HCT116 (cell line): Measurements from ENCODE around the gene CFDP1. TPM values are rescaled to one million over a fixed set of nuclear protein-coding genes. Genes with fewer than 3 reads are reported as not detected.

Experiments
- ATAC-seq: fragments of 200-7000 bp; cut with Tn5 transposase; 2 replicates; pipeline ENCODE4 v1.9.1; 2020; ENCODE audit warnings: mild to moderate bottlenecking, moderate library complexity
- BruUV-seq: library from RNA; stranded (reverse); fragments of 400-500 nt; replicated peaks from 2 replicates; lab custom pipeline; 2021; lab: Mats Ljungman, UMichigan
- CTCF ChIA-PET: fragments of 300-600 bp; sonication (Branson Sonifier 250); formaldehyde crosslinking; loops from one replicate; lab custom pipeline; 2021; ENCODE audit warnings: antibody characterized with exemption; lab: Charles Lee
- POLR2A ChIA-PET: fragments of 300-600, 350-600 bp; sonication (Branson Sonifier 250); formaldehyde crosslinking; loops from one replicate; lab custom pipeline; 2021; ENCODE audit warnings: antibody characterized with exemption; lab: Charles Lee
- RAD21 ChIA-PET, 2 experiments: fragments of 300-600 bp; sonication (Branson Sonifier 250); formaldehyde crosslinking; loops; one replicate each; lab custom pipeline; 2023; ENCODE audit warnings: low total read pairs in 2 of 2; ENCODE audit not compliant: uncharacterized antibody in 2 of 2, unreplicated experiment in 2 of 2, low non-redundant PET in 1 of 2; lab: Charles Lee
- DNase-seq: peaks from one replicate; pipeline ENCODE4 v3.0.0-alpha.2; 2010; ENCODE audit warnings: low read depth, low spot score
- H2AFZ ChIP-seq: fragments of 200-600 bp; shearing (Covaris generic), sonication (generic); 2 replicates; pipeline ENCODE4 v1.6.1; 2017; ENCODE audit warnings: low read depth, mixed run types, mixed read lengths, antibody characterized with exemption, low read length; ENCODE audit not compliant: poor library complexity, severe bottlenecking
- H3K27ac ChIP-seq: 2 replicates; pipeline ENCODE4 v1.5.1; 2012; ENCODE audit warnings: low read depth, low read length
- H3K27me3 ChIP-seq: fragments of 200-600 bp; sonication (generic); 2 replicates; pipeline ENCODE4 v1.6.1; 2016; ENCODE audit warnings: mixed run types, low read length, mixed read lengths; ENCODE audit not compliant: insufficient read depth
- H3K36me3 ChIP-seq, 2 experiments: fragments of 200-500 bp in 1 of 2; fragments of 200-600 bp in 1 of 2; sonication (Bioruptor generic) in 1 of 2; sonication (generic) in 1 of 2; 2 replicates each; pipeline versions ENCODE4 v1.5.1 to v1.6.1; 2014 to 2016; ENCODE audit warnings: low read length in 2 of 2, inconsistent platforms in 1 of 2, mixed read lengths in 1 of 2, mixed run types in 1 of 2; ENCODE audit not compliant: insufficient read depth in 2 of 2, control insufficient read depth in 1 of 2
- H3K4me1 ChIP-seq, 2 experiments: fragments of 200-600 bp in 1 of 2; sonication (generic) in 1 of 2; 2 replicates each; pipeline versions ENCODE4 v1.5.1 to v1.6.1; 2012 to 2017; ENCODE audit warnings: low read length in 2 of 2, inconsistent platforms in 1 of 2, mild to moderate bottlenecking in 1 of 2, mixed read lengths in 1 of 2, mixed run types in 1 of 2, moderate library complexity in 1 of 2; ENCODE audit not compliant: insufficient read depth in 2 of 2, control insufficient read depth in 1 of 2
- H3K4me2 ChIP-seq: fragments of 200-600 bp; sonication (generic); 2 replicates; pipeline ENCODE4 v1.6.1; 2017; ENCODE audit warnings: mixed run types, low read length, mixed read lengths
- H3K4me3 ChIP-seq, 2 experiments: fragments of 200-600 bp in 1 of 2; sonication (generic) in 1 of 2; replicated peaks in 1 of 2; 2 replicates each; pipeline ENCODE4 v1.5.1; 2011 to 2016; ENCODE audit warnings: low read length in 2 of 2, control low read depth in 1 of 2, low read depth in 1 of 2, mild to moderate bottlenecking in 1 of 2, mixed read lengths in 1 of 2, mixed run types in 1 of 2
- H3K79me2 ChIP-seq: fragments of 200-600 bp; sonication (generic); 2 replicates; pipeline ENCODE4 v1.6.1; 2017; ENCODE audit warnings: mild to moderate bottlenecking, mixed run types, low read length, moderate library complexity, mixed read lengths; ENCODE audit not compliant: insufficient read depth
- H3K9ac ChIP-seq: fragments of 200-600 bp; sonication (generic); 2 replicates; pipeline ENCODE4 v1.6.1; 2016; ENCODE audit warnings: low read length, mixed read lengths
- H3K9me2 ChIP-seq: fragments of 200-600 bp; sonication (generic), shearing (Covaris generic); 2 replicates; pipeline ENCODE4 v1.6.1; 2017; ENCODE audit warnings: mixed run types, mild to moderate bottlenecking, moderate library complexity; ENCODE audit not compliant: insufficient read depth
- H3K9me3 ChIP-seq, 2 experiments: fragments of 200-500 bp in 1 of 2; fragments of 200-600 bp in 1 of 2; sonication (Bioruptor generic) in 1 of 2; sonication (generic) in 1 of 2; 2 replicates each; pipeline ENCODE4 v1.6.1; 2014 to 2017; ENCODE audit warnings: low read length in 2 of 2, mixed read lengths in 2 of 2, inconsistent platforms in 1 of 2, low read depth in 1 of 2, mild to moderate bottlenecking in 1 of 2, mixed run types in 1 of 2, moderate library complexity in 1 of 2; ENCODE audit not compliant: control insufficient read depth in 1 of 2, insufficient read depth in 1 of 2
- H4K20me1 ChIP-seq: fragments of 200-600 bp; sonication (generic), shearing (Covaris generic); 2 replicates; pipeline ENCODE4 v1.6.1; 2017; ENCODE audit warnings: mixed run types, mild to moderate bottlenecking, moderate library complexity; ENCODE audit not compliant: insufficient read depth
- CBX3 ChIP-seq: IDR thresholded peaks from 2 replicates; pipeline ENCODE4 v1.6.1; 2012; ENCODE audit warnings: low read depth
- CEBPB ChIP-seq: IDR thresholded peaks from 2 replicates; pipeline ENCODE4 v1.6.1; 2012; ENCODE audit warnings: low read depth
- EGR1 ChIP-seq: IDR thresholded peaks from 2 replicates; pipeline ENCODE4 v1.6.1; 2012; ENCODE audit warnings: low read depth
- ELF1 ChIP-seq: IDR thresholded peaks from 2 replicates; pipeline ENCODE4 v1.6.1; 2012; ENCODE audit warnings: low read depth, borderline replicate concordance
- EZH2phosphoT487 ChIP-seq: fragments of 200-600 bp; IDR thresholded peaks from 2 replicates; pipeline ENCODE4 v1.6.1; 2018; ENCODE audit warnings: antibody characterized with exemption, borderline replicate concordance
- POLR2A ChIP-seq: IDR thresholded peaks from 2 replicates; pipeline ENCODE4 v1.7.0; 2011; ENCODE audit warnings: borderline replicate concordance; ENCODE audit not compliant: insufficient read depth, insufficient read length; ENCODE audit errors: extremely low read depth
- POLR2AphosphoS5 ChIP-seq: IDR thresholded peaks from 2 replicates; pipeline ENCODE4 v1.6.1; 2011; ENCODE audit warnings: mild to moderate bottlenecking, low read depth, low read length, moderate library complexity
- RAD21 ChIP-seq: IDR thresholded peaks from 2 replicates; pipeline ENCODE4 v1.6.1; 2012; ENCODE audit warnings: low read depth, mild to moderate bottlenecking
- SIN3A ChIP-seq: IDR thresholded peaks from 2 replicates; pipeline ENCODE4 v1.6.1; 2012; ENCODE audit warnings: low read depth
- ZFX ChIP-seq: fragments of 450-650 bp; IDR thresholded peaks from 2 replicates; pipeline ENCODE4 v1.6.1; 2017
- intact Hi-C: fragments of 100-400 bp; cut with micrococcal nuclease; formaldehyde crosslinking; loops from 2 replicates; pipeline ENCODE4 v1.10.0; 2022
- total RNA-seq: library from RNA; stranded (reverse); gene quantifications from one replicate; pipeline ENCODE4 v1.2.1, GENCODE V29; 2021; ENCODE audit not compliant: unreplicated experiment
- TF ChIP-seq, protein P1 (sequence below): IDR thresholded peaks from 2 replicates; pipeline ENCODE4 v1.6.1; 2011; ENCODE audit warnings: mild to moderate bottlenecking, low read length, moderate library complexity; ENCODE audit not compliant: insufficient replicate concordance; ENCODE audit errors: extremely low read depth
- TF ChIP-seq, protein P2 (sequence below), 3 experiments: fragments of 200-600 bp in 1 of 3; sonication (generic) in 1 of 3; IDR thresholded peaks in 2 of 3; conservative IDR thresholded peaks in 1 of 3; 2 replicates each; pipeline ENCODE4 v1.5.1; 2012 to 2017; ENCODE audit warnings: low read depth in 2 of 3, low read length in 2 of 3, antibody characterized with exemption in 1 of 3, borderline replicate concordance in 1 of 3, control low read depth in 1 of 3, mild to moderate bottlenecking in 1 of 3, mixed read lengths in 1 of 3, mixed run types in 1 of 3, moderate library complexity in 1 of 3; ENCODE audit not compliant: insufficient read depth in 1 of 3
- TF ChIP-seq, protein P3 (sequence below): IDR thresholded peaks from 2 replicates; pipeline ENCODE4 v1.6.1; 2012

Gene CFDP1
- total RNA-seq, 1 experiment from 2014 or later, result 45.3 TPM

DNA sequence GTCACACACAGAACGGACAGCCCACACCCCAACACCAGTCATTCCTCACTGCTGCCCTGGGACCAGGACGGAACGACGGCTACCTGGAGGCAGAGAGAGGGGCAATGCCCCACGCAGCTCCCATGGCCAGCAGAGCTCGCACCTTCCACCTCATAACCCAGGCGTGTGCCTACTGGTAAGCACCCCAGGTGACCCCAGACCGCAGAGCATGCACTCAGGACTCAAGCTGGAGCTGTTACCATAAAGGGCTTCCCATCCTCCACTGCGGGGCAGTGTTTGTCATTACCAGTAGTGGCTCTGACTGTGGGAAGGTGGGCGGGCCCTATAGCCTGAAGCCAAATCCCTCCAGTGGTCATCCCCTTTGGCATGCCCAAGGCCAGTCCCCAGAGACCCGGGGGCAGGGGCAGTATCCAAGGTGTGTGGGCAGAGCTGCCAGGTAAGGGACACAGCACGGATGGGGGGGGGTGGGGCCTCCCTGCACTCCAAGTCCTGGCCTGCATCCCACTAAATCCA, 177.2 kb downstream of the CFDP1 start:
- RAD21 ChIA-PET, result no interaction called here
- Histone ChIP-seq H3K27ac (no peak overlapping the region; the same call in 1 of the 2 replicates), H3K9me3 (no peaks in the 10 kb centered on the region), H3K4me1 (peaks cover 31 to 57% of the 10 kb centered on the region in 2 experiments), H2AFZ (no peak overlapping the region)
- intact Hi-C loops, result no loop called here
- TF ChIP-seq EGR1 (no peak), RAD21 (no peak)
- TF ChIP-seq, all 23 proteins: peak for 0
- Histone ChIP-seq H4K20me1 (no peaks in the 10 kb centered on the region), H3K9ac (no peak overlapping the region), H3K4me3 (no peak overlapping the region), H3K27me3 (no peaks in the 10 kb centered on the region), H3K9me2 (no peaks in the 10 kb centered on the region), H3K79me2 (peaks cover 67% of the 10 kb centered on the region), H3K4me2 (peak overlapping the region; percentile 30; the same call in 1 of the 2 replicates), H3K36me3 (no peaks in the 10 kb centered on the region)
- CTCF ChIA-PET, result no interaction called here
- POLR2A ChIA-PET, result interaction anchor here (1.2 kb wide), 1 partner anchor 649 kb away, joined by 4 read pairs; the partner anchor contains the start of gene GLG1
- no TSS peak for BruUV-seq
- ATAC-seq, result no peak
- DNase-seq, result no peak

DNA sequence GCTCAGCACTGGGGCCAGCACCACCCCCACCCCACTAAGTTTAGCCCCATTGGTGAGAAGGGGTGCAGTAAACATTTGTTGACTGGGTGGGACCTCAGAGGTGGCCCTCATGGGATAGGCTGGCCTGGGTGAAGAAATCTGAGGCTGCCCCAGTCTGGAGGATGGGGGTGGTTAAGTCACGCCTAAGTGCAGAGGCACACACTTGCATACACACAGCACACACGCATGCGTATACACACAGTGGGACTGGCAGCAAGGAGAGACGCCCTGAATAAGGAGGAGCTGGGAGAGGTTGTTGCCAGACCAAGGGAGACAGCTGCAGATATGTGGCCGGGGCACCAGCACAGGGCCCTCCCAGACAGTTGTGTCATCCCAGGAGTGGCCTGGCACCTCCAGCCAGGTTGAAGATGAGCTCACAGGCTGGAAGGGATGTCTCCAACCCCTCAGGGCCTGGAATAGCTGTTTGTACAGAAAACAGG, 178.9 kb downstream of the CFDP1 start:
- intact Hi-C loops, result no loop called here
- ChIA-PET POLR2A (no interaction called here), CTCF (no interaction called here), RAD21 (no interaction called here)
- Histone ChIP-seq H3K27ac (no peak overlapping the region), H4K20me1 (no peaks in the 10 kb centered on the region), H3K36me3 (no peaks in the 10 kb centered on the region), H3K9me2 (no peaks in the 10 kb centered on the region), H3K9ac (0 out of 2 replicates have a peak overlapping the region, but pooled peaks have one; percentile 3), H3K4me1 (peaks cover 36 to 68% of the 10 kb centered on the region in 2 experiments), H3K4me3 (no peak overlapping the region), H2AFZ (no peak overlapping the region), H3K79me2 (peaks cover 71% of the 10 kb centered on the region), H3K27me3 (no peaks in the 10 kb centered on the region), H3K4me2 (peak overlapping the region; percentile 36), H3K9me3 (no peaks in the 10 kb centered on the region)
- DNase-seq (no peak), ATAC-seq (no peak)
- BruUV-seq, result no TSS peak
- TF ChIP-seq POLR2AphosphoS5 (no peak), CBX3 (no peak), EZH2phosphoT487 (no peak), SIN3A (no peak), ELF1 (no peak), ZFX (no peak), POLR2A (no peak), CEBPB (no peak)
- TF ChIP-seq, protein P1, sequence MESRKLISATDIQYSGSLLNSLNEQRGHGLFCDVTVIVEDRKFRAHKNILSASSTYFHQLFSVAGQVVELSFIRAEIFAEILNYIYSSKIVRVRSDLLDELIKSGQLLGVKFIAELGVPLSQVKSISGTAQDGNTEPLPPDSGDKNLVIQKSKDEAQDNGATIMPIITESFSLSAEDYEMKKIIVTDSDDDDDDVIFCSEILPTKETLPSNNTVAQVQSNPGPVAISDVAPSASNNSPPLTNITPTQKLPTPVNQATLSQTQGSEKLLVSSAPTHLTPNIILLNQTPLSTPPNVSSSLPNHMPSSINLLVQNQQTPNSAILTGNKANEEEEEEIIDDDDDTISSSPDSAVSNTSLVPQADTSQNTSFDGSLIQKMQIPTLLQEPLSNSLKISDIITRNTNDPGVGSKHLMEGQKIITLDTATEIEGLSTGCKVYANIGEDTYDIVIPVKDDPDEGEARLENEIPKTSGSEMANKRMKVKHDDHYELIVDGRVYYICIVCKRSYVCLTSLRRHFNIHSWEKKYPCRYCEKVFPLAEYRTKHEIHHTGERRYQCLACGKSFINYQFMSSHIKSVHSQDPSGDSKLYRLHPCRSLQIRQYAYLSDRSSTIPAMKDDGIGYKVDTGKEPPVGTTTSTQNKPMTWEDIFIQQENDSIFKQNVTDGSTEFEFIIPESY, result no peak
- TF ChIP-seq, protein P2, sequence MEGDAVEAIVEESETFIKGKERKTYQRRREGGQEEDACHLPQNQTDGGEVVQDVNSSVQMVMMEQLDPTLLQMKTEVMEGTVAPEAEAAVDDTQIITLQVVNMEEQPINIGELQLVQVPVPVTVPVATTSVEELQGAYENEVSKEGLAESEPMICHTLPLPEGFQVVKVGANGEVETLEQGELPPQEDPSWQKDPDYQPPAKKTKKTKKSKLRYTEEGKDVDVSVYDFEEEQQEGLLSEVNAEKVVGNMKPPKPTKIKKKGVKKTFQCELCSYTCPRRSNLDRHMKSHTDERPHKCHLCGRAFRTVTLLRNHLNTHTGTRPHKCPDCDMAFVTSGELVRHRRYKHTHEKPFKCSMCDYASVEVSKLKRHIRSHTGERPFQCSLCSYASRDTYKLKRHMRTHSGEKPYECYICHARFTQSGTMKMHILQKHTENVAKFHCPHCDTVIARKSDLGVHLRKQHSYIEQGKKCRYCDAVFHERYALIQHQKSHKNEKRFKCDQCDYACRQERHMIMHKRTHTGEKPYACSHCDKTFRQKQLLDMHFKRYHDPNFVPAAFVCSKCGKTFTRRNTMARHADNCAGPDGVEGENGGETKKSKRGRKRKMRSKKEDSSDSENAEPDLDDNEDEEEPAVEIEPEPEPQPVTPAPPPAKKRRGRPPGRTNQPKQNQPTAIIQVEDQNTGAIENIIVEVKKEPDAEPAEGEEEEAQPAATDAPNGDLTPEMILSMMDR (IDR thresholded peaks at IDR 0.05 in 2 of 3, conservative IDR thresholded peaks at IDR 0.05 in 1 of 3; ENCODE audit: borderline replicate concordance in 1 of 3, insufficient read depth in 1 of 3, low read depth in 2 of 3, low read length in 2 of 3), result no peak
- TF ChIP-seq, protein P3, sequence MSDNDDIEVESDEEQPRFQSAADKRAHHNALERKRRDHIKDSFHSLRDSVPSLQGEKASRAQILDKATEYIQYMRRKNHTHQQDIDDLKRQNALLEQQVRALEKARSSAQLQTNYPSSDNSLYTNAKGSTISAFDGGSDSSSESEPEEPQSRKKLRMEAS, result no peak
